GM23338 (cell line): ENCODE data around the gene BRSK2. TPM values are rescaled to one million over a fixed set of nuclear protein-coding genes. Genes with fewer than 3 reads are reported as not detected.

Source experiments
- ATAC-seq: fragments of 200-7000 bp; cut with Tn5 transposase; 3 replicates; pipeline ENCODE4 v1.9.1; 2020
- DNase-seq: peaks from one replicate; pipeline ENCODE4 v3.0.0-alpha.2; 2015; ENCODE audit warnings: low spot score
- H2AFZ ChIP-seq: fragments of 200-600 bp; sonication (generic); 2 replicates; pipeline ENCODE4 v1.8.0; 2016; ENCODE audit warnings: antibody characterized with exemption, mild to moderate bottlenecking, moderate library complexity
- H3F3A ChIP-seq: fragments of 200-600 bp; sonication (generic); replicated peaks from 2 replicates; pipeline ENCODE4 v1.8.0; 2017; ENCODE audit warnings: antibody characterized with exemption, mixed run types, low read depth
- H3K27ac ChIP-seq: fragments of 200-600 bp; sonication (generic); 2 replicates; pipeline ENCODE4 v1.6.1; 2016; ENCODE audit warnings: low read depth
- H3K27me3 ChIP-seq: fragments of 200-600 bp; sonication (generic); 2 replicates; pipeline ENCODE4 v1.8.0; 2016; ENCODE audit warnings: mild to moderate bottlenecking, mixed run types, moderate library complexity; ENCODE audit not compliant: insufficient read depth
- H3K36me3 ChIP-seq: fragments of 200-600 bp; sonication (generic); 2 replicates; pipeline ENCODE4 v1.8.0; 2016; ENCODE audit warnings: mild to moderate bottlenecking; ENCODE audit not compliant: insufficient read depth
- H3K4me1 ChIP-seq: fragments of 200-600 bp; sonication (generic); 2 replicates; pipeline ENCODE4 v1.8.0; 2016; ENCODE audit warnings: mild to moderate bottlenecking, moderate library complexity; ENCODE audit not compliant: insufficient read depth
- H3K4me2 ChIP-seq: fragments of 200-600 bp; sonication (generic); 2 replicates; pipeline ENCODE4 v1.7.1; 2017; ENCODE audit warnings: mixed run types
- H3K4me3 ChIP-seq: fragments of 200-600 bp; sonication (generic); 2 replicates; pipeline ENCODE4 v1.6.1; 2016; ENCODE audit warnings: mixed run types
- H3K79me2 ChIP-seq: fragments of 200-600 bp; sonication (generic); replicated peaks from 2 replicates; pipeline ENCODE4 v1.8.0; 2017; ENCODE audit warnings: mild to moderate bottlenecking; ENCODE audit not compliant: insufficient read depth
- H3K9me2 ChIP-seq: fragments of 200-600 bp; sonication (generic); 2 replicates; pipeline ENCODE4 v1.8.0; 2017; ENCODE audit not compliant: insufficient read depth
- H4K20me1 ChIP-seq: fragments of 200-600 bp; sonication (generic); replicated peaks from 2 replicates; pipeline ENCODE4 v1.8.0; 2017; ENCODE audit warnings: mild to moderate bottlenecking; ENCODE audit not compliant: insufficient read depth
- H3K27ac Mint-ChIP-seq: 2 replicates; pipeline ENCODE4 v1.8.0; 2020; ENCODE audit warnings: inconsistent platforms, mild to moderate bottlenecking, moderate library complexity, mixed read lengths
- H3K27me3 Mint-ChIP-seq: 3 replicates; pipeline ENCODE4 v1.8.0; 2022; ENCODE audit warnings: low read depth, mild to moderate bottlenecking, moderate library complexity, mixed read lengths, inconsistent platforms; ENCODE audit not compliant: insufficient read depth, poor library complexity
- H3K36me3 Mint-ChIP-seq: 3 replicates; pipeline ENCODE4 v1.8.0; 2021; ENCODE audit warnings: low read depth, mild to moderate bottlenecking, inconsistent platforms, moderate library complexity, mixed read lengths
- H3K4me1 Mint-ChIP-seq: 3 replicates; pipeline ENCODE4 v1.8.0; 2020; ENCODE audit warnings: mild to moderate bottlenecking, inconsistent platforms, mixed read lengths
- H3K4me3 Mint-ChIP-seq: 3 replicates; pipeline ENCODE4 v1.8.0; 2021; ENCODE audit warnings: moderate library complexity, mild to moderate bottlenecking, inconsistent platforms, mixed read lengths
- H3K9me3 Mint-ChIP-seq: 3 replicates; pipeline ENCODE4 v1.8.0; 2020; ENCODE audit warnings: moderate library complexity, mild to moderate bottlenecking, inconsistent platforms, mixed read lengths
- CREB1 ChIP-seq: fragments of 250-450 bp; sonication (Bioruptor Pico); IDR thresholded peaks from 2 replicates; pipeline ENCODE4 v1.5.0; 2020; ENCODE audit warnings: low read depth, mild to moderate bottlenecking, moderate library complexity
- EZH2 ChIP-seq: fragments of 200-600 bp; sonication (generic); IDR thresholded peaks from one replicate; pipeline ENCODE4 v1.8.0; 2017; ENCODE audit warnings: antibody characterized with exemption, mild to moderate bottlenecking, low read depth; ENCODE audit not compliant: unreplicated experiment
- EZH2phosphoT487 ChIP-seq: fragments of 200-600 bp; sonication (generic); IDR thresholded peaks from one replicate; pipeline ENCODE4 v1.8.1; 2018; ENCODE audit warnings: antibody characterized with exemption; ENCODE audit not compliant: unreplicated experiment
- POLR2AphosphoS5 ChIP-seq: IDR thresholded peaks from 2 replicates; pipeline ENCODE4 v1.6.1; 2016; ENCODE audit warnings: antibody characterized with exemption, low read depth
- STAT1 ChIP-seq: IDR thresholded peaks from one replicate; pipeline ENCODE4 v1.6.1; 2016; ENCODE audit warnings: antibody characterized with exemption; ENCODE audit not compliant: unreplicated experiment
- ZNF114 ChIP-seq: fragments of 250-450 bp; sonication (Bioruptor Pico); IDR thresholded peaks from 2 replicates; pipeline ENCODE4 v1.5.0; 2020; ENCODE audit warnings: mild to moderate bottlenecking, moderate library complexity
- ZNF331 ChIP-seq: fragments of 250-450 bp; sonication (Bioruptor Pico); IDR thresholded peaks from 2 replicates; pipeline ENCODE4 v1.5.0; 2020; ENCODE audit warnings: low read depth, mild to moderate bottlenecking, moderate library complexity
- polyA plus RNA-seq: library from polyadenylated mRNA; unstranded; fragments of >200 nt; fragmentation: Nextera tagmentation; extraction: Ambion mirVana; gene quantifications from 2 replicates; pipeline ENCODE4 v1.2.1, GENCODE V29; 2016
- total RNA-seq: library from RNA; depleted of rRNA; stranded (reverse); fragments of >200 nt; shearing (Covaris generic); gene quantifications from 2 replicates; pipeline ENCODE4 v1.2.3, GENCODE V29; 2014
- TF ChIP-seq, protein P1 (sequence below), 2 experiments: fragments of 200-600 bp in 1 of 2; sonication (generic) in 1 of 2; conservative IDR thresholded peaks; 2 replicates each; pipeline versions ENCODE4 v1.5.1 to v1.6.1; 2016 to 2017; ENCODE audit warnings: antibody characterized with exemption in 2 of 2, low read depth in 2 of 2, mild to moderate bottlenecking in 2 of 2, moderate library complexity in 1 of 2
- TF ChIP-seq, protein P2 (sequence below): IDR thresholded peaks from 2 replicates; pipeline ENCODE4 v1.6.1; 2016; ENCODE audit warnings: antibody characterized with exemption
- TF ChIP-seq, protein P3 (sequence below): fragments of 250-450 bp; sonication (Bioruptor Pico); IDR thresholded peaks from 2 replicates; pipeline ENCODE4 v1.5.0; 2020; ENCODE audit warnings: mild to moderate bottlenecking, moderate library complexity

BRSK2 gene
- total and polyA plus RNA-seq, 2 experiments from 2014 or later, result 7.2 to 20.3 TPM

DNA sequence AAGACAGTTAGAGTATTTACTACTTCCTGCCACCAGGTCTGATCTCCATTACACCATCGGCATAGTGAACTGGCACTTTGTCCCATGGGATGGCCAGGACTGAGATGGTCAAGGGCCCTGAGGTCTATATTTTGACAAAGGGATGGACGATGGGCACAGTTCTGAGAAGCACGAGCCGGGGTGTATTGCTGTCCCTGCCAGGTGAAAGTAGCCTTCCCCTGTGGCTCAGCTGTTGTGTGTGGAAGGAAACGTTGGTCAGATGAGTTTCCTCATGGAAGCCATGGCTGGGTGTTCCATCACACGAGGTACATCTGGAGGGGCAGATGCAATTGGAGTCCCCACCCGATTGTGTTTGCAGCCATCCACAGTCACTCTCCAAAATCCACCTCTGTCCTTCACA lies 27.9 kb upstream of the BRSK2 start:
- H3K9me3 Mint-ChIP-seq, result peaks cover 51% of the 10 kb centered on the region
- Histone ChIP-seq H3K4me1 (no peaks in the 10 kb centered on the region), H3K27me3 (no peaks in the 10 kb centered on the region), H3K9me2 (no peaks in the 10 kb centered on the region), H4K20me1 (no peaks in the 10 kb centered on the region), H3K4me3 (no peak overlapping the region), H3K36me3 (no peaks in the 10 kb centered on the region), H3K79me2 (no peaks in the 10 kb centered on the region), H2AFZ (no peak overlapping the region), H3K4me2 (no peak overlapping the region), H3F3A (no peaks in the 10 kb centered on the region), H3K27ac (no peak overlapping the region)
- DNase-seq (no peak), ATAC-seq (no peak)
- no peaks in the 10 kb centered on the region; the same call in 2 of the 3 replicates for H3K4me1 Mint-ChIP-seq
- H3K36me3 Mint-ChIP-seq, result peaks cover 7% of the 10 kb centered on the region
- TF ChIP-seq ZNF331 (CRISPR knock-in tag) (no peak), CREB1 (CRISPR knock-in tag) (no peak), EZH2phosphoT487 (no peak)
- no peak overlapping the region for H3K4me3 Mint-ChIP-seq
- peaks cover 3% of the 10 kb centered on the region for H3K27me3 Mint-ChIP-seq
- no peak overlapping the region for H3K27ac Mint-ChIP-seq

DNA sequence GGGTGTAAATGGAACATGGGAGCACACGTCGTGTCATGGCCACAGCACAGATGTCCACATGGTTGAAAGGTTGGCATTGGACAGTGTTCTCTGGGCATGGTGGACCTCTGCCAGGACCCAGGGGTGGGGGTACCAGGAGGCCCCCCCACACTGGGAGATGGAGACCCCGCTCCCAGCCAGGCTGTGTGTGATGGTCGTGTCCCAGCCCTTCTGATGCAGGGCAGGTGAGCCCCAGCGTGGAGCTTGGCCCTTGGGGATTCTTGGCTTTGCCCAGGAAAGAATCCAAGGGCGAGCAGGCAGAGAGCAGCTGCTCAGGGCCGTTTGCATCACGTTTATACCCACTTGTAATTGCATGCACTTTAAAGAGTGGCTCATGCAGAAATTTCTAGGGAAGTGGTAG lies 22.0 kb upstream of the BRSK2 start:
- Mint-ChIP-seq H3K4me1 (no peaks in the 10 kb centered on the region), H3K9me3 (peaks cover 57% of the 10 kb centered on the region), H3K27ac (no peak overlapping the region), H3K27me3 (peaks cover 9% of the 10 kb centered on the region), H3K36me3 (peaks cover 8% of the 10 kb centered on the region; the same call in 2 of the 3 replicates), H3K4me3 (no peak overlapping the region)
- Histone ChIP-seq H3K4me3 (no peak overlapping the region), H3K9me2 (no peaks in the 10 kb centered on the region), H3K4me2 (no peak overlapping the region), H3K4me1 (no peaks in the 10 kb centered on the region), H3K27ac (no peak overlapping the region), H3K36me3 (no peaks in the 10 kb centered on the region), H3K79me2 (no peaks in the 10 kb centered on the region), H4K20me1 (no peaks in the 10 kb centered on the region), H3K27me3 (no peaks in the 10 kb centered on the region), H2AFZ (no peak overlapping the region), H3F3A (no peaks in the 10 kb centered on the region)
- ATAC-seq (no peak), DNase-seq (no peak)
- no peak for TF ChIP-seq EZH2
- no peak for TF ChIP-seq POLR2AphosphoS5
- no peak for TF ChIP-seq ZNF331 (CRISPR knock-in tag)
- TF ChIP-seq, protein P1, sequence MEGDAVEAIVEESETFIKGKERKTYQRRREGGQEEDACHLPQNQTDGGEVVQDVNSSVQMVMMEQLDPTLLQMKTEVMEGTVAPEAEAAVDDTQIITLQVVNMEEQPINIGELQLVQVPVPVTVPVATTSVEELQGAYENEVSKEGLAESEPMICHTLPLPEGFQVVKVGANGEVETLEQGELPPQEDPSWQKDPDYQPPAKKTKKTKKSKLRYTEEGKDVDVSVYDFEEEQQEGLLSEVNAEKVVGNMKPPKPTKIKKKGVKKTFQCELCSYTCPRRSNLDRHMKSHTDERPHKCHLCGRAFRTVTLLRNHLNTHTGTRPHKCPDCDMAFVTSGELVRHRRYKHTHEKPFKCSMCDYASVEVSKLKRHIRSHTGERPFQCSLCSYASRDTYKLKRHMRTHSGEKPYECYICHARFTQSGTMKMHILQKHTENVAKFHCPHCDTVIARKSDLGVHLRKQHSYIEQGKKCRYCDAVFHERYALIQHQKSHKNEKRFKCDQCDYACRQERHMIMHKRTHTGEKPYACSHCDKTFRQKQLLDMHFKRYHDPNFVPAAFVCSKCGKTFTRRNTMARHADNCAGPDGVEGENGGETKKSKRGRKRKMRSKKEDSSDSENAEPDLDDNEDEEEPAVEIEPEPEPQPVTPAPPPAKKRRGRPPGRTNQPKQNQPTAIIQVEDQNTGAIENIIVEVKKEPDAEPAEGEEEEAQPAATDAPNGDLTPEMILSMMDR (conservative IDR thresholded peaks at IDR 0.05; ENCODE audit: low read depth in 2 of 2), result no peak
- TF ChIP-seq EZH2phosphoT487, result no peak
- TF ChIP-seq ZNF114, result no peak
- TF ChIP-seq, protein P2, sequence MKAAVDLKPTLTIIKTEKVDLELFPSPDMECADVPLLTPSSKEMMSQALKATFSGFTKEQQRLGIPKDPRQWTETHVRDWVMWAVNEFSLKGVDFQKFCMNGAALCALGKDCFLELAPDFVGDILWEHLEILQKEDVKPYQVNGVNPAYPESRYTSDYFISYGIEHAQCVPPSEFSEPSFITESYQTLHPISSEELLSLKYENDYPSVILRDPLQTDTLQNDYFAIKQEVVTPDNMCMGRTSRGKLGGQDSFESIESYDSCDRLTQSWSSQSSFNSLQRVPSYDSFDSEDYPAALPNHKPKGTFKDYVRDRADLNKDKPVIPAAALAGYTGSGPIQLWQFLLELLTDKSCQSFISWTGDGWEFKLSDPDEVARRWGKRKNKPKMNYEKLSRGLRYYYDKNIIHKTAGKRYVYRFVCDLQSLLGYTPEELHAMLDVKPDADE, result no peak
- no peak for TF ChIP-seq CREB1 (CRISPR knock-in tag)
- TF ChIP-seq, protein P3, sequence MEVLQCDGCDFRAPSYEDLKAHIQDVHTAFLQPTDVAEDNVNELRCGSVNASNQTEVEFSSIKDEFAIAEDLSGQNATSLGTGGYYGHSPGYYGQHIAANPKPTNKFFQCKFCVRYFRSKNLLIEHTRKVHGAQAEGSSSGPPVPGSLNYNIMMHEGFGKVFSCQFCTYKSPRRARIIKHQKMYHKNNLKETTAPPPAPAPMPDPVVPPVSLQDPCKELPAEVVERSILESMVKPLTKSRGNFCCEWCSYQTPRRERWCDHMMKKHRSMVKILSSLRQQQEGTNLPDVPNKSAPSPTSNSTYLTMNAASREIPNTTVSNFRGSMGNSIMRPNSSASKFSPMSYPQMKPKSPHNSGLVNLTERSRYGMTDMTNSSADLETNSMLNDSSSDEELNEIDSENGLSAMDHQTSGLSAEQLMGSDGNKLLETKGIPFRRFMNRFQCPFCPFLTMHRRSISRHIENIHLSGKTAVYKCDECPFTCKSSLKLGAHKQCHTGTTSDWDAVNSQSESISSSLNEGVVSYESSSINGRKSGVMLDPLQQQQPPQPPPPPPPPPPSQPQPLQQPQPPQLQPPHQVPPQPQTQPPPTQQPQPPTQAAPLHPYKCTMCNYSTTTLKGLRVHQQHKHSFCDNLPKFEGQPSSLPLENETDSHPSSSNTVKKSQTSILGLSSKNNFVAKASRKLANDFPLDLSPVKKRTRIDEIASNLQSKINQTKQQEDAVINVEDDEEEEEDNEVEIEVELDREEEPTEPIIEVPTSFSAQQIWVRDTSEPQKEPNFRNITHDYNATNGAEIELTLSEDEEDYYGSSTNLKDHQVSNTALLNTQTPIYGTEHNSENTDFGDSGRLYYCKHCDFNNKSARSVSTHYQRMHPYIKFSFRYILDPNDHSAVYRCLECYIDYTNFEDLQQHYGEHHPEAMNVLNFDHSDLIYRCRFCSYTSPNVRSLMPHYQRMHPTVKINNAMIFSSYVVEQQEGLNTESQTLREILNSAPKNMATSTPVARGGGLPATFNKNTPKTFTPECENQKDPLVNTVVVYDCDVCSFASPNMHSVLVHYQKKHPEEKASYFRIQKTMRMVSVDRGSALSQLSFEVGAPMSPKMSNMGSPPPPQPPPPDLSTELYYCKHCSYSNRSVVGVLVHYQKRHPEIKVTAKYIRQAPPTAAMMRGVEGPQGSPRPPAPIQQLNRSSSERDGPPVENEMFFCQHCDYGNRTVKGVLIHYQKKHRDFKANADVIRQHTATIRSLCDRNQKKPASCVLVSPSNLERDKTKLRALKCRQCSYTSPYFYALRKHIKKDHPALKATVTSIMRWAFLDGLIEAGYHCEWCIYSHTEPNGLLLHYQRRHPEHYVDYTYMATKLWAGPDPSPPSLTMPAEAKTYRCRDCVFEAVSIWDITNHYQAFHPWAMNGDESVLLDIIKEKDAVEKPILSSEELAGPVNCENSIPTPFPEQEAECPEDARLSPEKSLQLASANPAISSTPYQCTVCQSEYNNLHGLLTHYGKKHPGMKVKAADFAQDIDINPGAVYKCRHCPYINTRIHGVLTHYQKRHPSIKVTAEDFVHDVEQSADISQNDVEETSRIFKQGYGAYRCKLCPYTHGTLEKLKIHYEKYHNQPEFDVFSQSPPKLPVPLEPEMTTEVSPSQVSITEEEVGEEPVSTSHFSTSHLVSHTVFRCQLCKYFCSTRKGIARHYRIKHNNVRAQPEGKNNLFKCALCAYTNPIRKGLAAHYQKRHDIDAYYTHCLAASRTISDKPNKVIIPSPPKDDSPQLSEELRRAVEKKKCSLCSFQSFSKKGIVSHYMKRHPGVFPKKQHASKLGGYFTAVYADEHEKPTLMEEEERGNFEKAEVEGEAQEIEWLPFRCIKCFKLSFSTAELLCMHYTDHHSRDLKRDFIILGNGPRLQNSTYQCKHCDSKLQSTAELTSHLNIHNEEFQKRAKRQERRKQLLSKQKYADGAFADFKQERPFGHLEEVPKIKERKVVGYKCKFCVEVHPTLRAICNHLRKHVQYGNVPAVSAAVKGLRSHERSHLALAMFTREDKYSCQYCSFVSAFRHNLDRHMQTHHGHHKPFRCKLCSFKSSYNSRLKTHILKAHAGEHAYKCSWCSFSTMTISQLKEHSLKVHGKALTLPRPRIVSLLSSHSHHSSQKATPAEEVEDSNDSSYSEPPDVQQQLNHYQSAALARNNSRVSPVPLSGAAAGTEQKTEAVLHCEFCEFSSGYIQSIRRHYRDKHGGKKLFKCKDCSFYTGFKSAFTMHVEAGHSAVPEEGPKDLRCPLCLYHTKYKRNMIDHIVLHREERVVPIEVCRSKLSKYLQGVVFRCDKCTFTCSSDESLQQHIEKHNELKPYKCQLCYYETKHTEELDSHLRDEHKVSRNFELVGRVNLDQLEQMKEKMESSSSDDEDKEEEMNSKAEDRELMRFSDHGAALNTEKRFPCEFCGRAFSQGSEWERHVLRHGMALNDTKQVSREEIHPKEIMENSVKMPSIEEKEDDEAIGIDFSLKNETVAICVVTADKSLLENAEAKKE, result no peak
- TF ChIP-seq STAT1, result no peak
